ENCODE data around the gene TBC1D22A. TPM values are rescaled to one million over a fixed set of nuclear protein-coding genes. Genes with fewer than 3 reads are reported as not detected.

Gene TBC1D22A
- total and polyA plus RNA-seq, 9 of the 15 experiments (the other 6 are each of a cell fraction or from before 2014, with no cell fraction given) = 0.20 to 11.5 (median 5.2) TPM

DNA sequence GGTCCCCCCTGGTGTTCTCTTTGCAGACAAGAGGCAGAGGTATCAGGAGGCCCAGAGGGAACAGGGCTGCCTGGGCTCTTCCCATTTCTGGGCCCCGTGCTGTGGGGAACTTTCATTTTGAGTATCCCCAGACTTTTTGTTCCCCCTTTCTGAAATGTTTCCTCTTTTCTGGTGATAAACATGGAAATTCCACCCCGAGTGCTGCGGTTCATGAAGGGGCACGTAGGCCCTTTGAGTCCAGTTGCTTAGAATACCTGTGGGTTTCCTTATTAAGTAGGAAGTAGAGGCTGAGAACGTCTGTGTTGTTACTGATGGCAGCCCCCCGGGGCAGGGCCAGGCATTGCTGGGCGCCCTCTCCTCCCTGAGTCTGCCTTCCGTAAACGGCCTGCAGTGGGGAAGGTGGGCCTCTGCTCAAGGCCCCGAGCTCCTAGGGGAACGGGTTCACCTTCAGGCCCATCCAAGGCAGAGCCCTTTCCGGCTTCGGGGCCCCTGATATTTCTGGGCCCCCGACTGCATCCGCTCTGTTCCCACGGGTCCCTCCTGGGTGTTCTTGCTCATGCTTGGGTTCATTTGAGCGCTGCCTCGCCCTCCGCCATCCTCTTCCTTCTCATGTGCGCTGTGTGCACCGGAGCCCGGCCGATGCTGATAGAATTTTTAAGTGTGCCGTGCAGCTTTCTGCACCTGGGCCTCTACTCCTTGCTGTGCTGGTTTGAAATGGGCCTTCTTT is 12.0 kb downstream of the TBC1D22A start (continued):
- no peak for TF ChIP-seq ZBTB7A (IDR thresholded peaks at IDR 0.05; ENCODE audit: borderline replicate concordance, control insufficient read depth, low read depth, low read length)
- no peak for TF ChIP-seq ZNF354B (CRISPR knock-in tag; IDR thresholded peaks at IDR 0.05)

DNA sequence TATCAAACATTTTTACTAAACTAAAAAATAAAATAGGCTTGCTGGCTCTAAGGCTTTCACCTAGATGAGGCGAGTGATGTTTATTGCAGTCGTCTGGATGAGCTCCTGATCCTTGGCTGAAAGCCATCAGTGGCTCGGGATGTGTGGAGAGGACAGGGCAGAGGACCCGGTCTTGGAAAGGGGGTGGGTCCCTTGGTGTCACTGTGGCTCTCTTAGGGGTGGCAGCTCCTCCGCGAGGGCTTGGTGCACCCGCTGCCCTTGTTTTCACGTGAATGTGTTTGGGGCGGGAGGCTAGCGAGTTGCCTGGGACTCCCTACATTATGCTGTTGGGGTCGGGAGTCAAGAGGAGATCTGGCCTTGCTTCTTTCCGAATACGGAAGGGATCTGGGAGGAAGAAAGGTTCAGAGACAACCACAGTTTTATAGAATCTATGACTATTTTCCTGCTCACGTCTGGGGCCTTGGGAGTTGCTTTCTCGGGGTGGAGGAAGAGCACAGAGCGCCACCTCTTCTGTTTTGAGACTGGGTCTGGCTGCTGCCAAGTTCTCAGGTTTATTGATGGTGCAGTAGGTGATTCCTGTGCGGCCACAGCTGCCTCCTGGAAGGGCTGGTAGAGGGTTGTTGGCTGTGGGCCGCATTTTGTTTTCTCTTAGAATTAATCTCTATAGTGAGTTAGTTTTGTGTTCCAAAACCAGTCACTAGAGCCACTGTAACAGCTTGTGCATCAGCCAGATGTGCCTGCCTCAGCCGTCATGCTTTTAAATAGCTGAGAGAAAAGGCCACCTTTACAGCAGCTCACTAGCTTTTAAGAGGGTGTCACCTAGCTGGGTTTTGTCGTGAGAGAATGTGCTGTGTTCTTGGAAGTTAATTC is 12.8 kb downstream of the TBC1D22A start:
- TF ChIP-seq, protein P1, sequence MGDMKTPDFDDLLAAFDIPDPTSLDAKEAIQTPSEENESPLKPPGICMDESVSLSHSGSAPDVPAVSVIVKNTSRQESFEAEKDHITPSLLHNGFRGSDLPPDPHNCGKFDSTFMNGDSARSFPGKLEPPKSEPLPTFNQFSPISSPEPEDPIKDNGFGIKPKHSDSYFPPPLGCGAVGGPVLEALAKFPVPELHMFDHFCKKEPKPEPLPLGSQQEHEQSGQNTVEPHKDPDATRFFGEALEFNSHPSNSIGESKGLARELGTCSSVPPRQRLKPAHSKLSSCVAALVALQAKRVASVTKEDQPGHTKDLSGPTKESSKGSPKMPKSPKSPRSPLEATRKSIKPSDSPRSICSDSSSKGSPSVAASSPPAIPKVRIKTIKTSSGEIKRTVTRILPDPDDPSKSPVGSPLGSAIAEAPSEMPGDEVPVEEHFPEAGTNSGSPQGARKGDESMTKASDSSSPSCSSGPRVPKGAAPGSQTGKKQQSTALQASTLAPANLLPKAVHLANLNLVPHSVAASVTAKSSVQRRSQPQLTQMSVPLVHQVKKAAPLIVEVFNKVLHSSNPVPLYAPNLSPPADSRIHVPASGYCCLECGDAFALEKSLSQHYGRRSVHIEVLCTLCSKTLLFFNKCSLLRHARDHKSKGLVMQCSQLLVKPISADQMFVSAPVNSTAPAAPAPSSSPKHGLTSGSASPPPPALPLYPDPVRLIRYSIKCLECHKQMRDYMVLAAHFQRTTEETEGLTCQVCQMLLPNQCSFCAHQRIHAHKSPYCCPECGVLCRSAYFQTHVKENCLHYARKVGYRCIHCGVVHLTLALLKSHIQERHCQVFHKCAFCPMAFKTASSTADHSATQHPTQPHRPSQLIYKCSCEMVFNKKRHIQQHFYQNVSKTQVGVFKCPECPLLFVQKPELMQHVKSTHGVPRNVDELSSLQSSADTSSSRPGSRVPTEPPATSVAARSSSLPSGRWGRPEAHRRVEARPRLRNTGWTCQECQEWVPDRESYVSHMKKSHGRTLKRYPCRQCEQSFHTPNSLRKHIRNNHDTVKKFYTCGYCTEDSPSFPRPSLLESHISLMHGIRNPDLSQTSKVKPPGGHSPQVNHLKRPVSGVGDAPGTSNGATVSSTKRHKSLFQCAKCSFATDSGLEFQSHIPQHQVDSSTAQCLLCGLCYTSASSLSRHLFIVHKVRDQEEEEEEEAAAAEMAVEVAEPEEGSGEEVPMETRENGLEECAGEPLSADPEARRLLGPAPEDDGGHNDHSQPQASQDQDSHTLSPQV (IDR thresholded peaks at IDR 0.05) = no peak
- TF ChIP-seq BRF1 (IDR thresholded peaks at IDR 0.05; ENCODE audit: borderline replicate concordance, extremely low read depth, insufficient read length) = no peak
- no peak for TF ChIP-seq CBX1 (IDR thresholded peaks at IDR 0.05; ENCODE audit: low read depth)
- TF ChIP-seq, protein P2, sequence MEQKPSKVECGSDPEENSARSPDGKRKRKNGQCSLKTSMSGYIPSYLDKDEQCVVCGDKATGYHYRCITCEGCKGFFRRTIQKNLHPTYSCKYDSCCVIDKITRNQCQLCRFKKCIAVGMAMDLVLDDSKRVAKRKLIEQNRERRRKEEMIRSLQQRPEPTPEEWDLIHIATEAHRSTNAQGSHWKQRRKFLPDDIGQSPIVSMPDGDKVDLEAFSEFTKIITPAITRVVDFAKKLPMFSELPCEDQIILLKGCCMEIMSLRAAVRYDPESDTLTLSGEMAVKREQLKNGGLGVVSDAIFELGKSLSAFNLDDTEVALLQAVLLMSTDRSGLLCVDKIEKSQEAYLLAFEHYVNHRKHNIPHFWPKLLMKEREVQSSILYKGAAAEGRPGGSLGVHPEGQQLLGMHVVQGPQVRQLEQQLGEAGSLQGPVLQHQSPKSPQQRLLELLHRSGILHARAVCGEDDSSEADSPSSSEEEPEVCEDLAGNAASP (IDR thresholded peaks at IDR 0.05) = no peak
- DNase-seq (ENCODE audit: extremely low read depth in 1 of 4, low spot score in 3 of 4) = no peak
- 0 out of 3 replicates have a peak, but pooled peaks cover 2% of the 10 kb centered on the region for H3K36me3 ChIP-seq (ENCODE audit: control insufficient read depth, insufficient read depth, low read length)
- H3K9me1 ChIP-seq (ENCODE audit: control insufficient read depth, insufficient read depth, low read length) = no peaks in the 10 kb centered on the region
- BruUV-seq (replicated peaks) = no TSS peak
- H2AFZ ChIP-seq (ENCODE audit: low read depth, low read length) = no peak overlapping the region
- in situ Hi-C loops (cut with MboI) (no loop called here), intact Hi-C loops (cut with micrococcal nuclease) (no loop called here)
- CTCF ChIA-PET (ENCODE audit: low intra/inter-chr PET ratio) = no interaction called here
- H3K9ac ChIP-seq (ENCODE audit: insufficient read depth in 1 of 2, low read depth in 2 of 2, low read length in 2 of 2) = peak overlapping the region in 1 of 2 experiments; percentile 68; a peak in 2 of 4 replicates
- 75% methylated on average over 16 of the region's 20 CpGs for WGBS (ENCODE audit: insufficient coverage, low coverage, missing lambda C conversion rate)
- POLR2A ChIA-PET = interaction anchor here (0.6 to 2.1 kb wide), 5 partner anchors 10 to 17 kb away, joined by 3 to 23 read pairs (median 6); partner anchors contain the start of gene TBC1D22A
- H3K4me3 ChIP-seq = no peak overlapping the region
- no peak for ATAC-seq
- no peaks in the 10 kb centered on the region for H3K27me3 ChIP-seq (ENCODE audit: control insufficient read depth in 2 of 2, insufficient read depth in 2 of 2, low read length in 2 of 2)
- H3K4me2 ChIP-seq (ENCODE audit: insufficient read depth, low read length) = peak overlapping the region; percentile 11; the same call in 1 of the 2 replicates
- peaks cover 24 to 43% of the 10 kb centered on the region in 2 experiments for H3K4me1 ChIP-seq (replicated peaks in 1 of 2; ENCODE audit: control insufficient read depth in 2 of 2, insufficient read depth in 2 of 2, low read length in 2 of 2)
- H3K27ac ChIP-seq (ENCODE audit: extremely low read depth, low read depth, low read length) = no peak overlapping the region
- FAIRE-seq = no peak
- H3K9me3 ChIP-seq (replicated peaks; ENCODE audit: control insufficient read depth, insufficient read depth, low read depth, low read length) = no peaks in the 10 kb centered on the region
- H4K20me1 ChIP-seq (replicated peaks; ENCODE audit: control insufficient read depth, insufficient read depth, low read length) = peaks cover 7% of the 10 kb centered on the region; the same call in 1 of the 2 replicates
- H3K79me2 ChIP-seq (ENCODE audit: control insufficient read depth, insufficient read depth, low read length) = peaks cover 39% of the 10 kb centered on the region

Data from K562 (cell line).